NCI-H524 (cell line): ENCODE data around the gene SOBP.

ENCODE experiments used
- DNase-seq, 2 experiments: peaks; one replicate each; lab custom pipeline; 2025; lab: John Stamatoyannopoulos, UW

The SOBP gene

DNA sequence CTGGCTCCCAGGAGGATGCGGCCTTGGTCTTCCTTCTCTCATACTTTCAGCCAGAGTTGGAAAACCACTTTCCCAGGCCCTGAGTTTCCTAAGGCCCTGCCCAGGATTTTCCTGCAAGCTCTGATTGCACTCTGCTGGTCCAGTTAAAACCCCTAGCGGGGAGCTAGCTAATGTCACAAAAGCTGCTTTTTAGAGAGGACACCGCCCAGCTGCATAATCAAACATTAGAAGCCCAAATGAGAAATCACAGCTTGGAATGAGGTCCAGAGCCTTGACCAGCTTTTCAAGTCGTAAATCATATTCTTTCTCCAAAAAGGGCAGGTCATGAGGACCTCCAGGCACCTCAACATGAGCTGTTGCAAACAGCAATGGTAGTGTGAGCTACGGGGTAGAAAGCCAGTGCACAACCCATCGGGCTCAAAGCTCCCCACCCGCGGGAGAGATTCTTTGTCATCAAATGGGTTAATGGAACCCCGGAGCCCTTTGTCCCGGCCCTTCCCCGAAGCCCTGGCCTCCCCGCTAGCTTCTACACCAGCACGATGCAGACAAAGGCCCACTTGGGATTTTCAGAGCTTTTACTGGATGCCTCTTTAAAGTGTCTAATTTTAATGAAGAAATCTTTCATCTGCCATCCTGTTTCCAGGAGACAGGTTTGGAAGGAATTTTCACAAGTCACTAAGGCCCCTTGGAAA, 200.2 kb downstream of the SOBP start:
- DNase-seq, result no peak

- DNase-seq, result no peak
Measured at GRCh38 chr6:107690643-107691061, 200.7 kb downstream of the SOBP start.

- DNase-seq, result no peak
Measured at GRCh38 chr6:107691062-107691751, 201.3 kb downstream of the SOBP start.

GRCh38 chr6:107692351-107692750, 202.4 kb downstream of the SOBP start:
- no peak for DNase-seq

DNA sequence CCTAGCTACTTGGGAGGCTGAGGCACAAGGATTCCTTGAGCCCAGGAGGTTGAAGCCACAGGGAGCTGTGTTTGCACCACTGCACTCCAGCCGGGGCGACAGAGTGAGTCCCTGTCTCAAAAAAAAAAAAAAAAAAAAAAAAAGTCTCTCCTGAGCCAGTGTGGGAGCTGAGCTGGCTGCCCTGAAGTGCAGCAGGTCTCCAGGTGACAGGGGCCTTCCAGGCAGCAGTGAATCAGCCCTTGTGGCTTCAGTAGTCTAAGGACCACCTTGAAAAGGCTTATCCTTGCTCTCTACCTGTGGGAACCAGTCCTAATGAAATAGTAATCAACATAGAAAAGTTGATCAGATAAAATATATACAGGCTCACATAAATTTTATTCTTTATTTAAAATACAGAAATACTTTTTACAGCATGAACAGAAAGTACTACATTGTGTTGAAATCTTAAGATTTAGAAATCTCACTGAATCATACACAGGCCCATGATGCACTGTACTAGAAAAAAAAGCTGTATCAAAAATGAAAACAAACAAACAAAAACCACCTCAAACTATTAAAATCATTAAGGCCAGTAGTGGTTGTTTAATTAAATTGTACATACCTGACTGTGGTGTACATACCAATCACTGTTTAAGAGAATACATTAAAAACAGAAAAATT, 205.3 kb downstream of the SOBP start:
- DNase-seq, result no peak

DNA sequence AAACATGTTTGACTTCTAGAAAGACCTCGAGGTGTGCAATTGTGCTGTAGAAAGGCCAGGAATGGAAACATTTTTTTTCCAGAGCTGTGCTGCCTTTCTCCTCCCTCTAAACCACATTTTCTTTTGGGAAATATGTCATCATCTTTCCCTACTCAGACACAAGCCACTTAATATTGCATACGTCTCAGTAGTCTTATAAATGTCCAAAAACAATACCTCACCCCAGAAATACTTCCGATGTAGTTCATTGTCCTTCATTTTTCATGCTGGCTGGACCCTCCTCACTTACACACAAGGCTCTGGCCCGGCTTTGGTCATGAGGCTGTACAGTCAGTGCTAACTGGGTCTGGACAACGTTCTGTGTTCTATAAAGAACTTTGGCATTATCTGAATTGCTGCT, 207.8 kb downstream of the SOBP start:
- no peak for DNase-seq

DNA sequence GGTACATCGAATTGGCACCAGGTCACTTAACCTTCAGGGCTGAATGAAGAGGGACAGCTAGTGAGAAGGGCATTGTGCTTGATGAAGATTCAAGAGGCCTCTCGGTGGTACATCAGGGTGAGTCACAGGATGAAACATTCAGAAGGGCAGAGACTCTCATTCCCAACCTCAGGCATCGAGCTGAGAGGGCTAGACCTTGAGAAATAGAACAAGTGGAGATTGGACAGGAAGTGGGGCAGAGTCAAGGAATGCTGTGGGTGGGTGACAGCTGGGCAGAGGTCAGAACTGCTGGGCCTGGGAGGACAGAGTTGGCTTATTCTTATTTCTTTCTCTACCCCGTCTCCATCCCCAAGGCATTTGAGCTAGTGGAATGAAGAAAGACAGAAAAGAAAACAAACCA, 208.2 kb downstream of the SOBP start:
- DNase-seq, result no peak

DNA sequence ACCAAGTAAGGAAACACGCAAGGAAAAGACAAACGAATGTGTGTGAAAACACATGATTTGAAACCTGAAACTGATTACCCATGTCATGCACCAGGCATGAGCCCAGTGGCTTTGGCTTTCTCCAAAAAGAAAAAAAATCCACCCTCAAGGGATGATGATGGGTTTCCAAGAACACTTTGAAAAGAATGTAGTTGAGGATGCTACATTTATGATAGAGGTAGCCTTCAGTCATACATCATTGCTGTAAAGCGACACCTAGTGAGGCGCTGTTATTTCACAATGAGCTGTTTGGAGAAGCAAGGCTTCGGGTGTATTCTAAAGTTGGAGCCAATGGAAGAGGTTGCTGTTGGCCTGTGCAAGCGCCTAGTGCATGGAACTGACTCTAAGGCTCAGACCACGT, 209.3 kb downstream of the SOBP start:
- DNase-seq, result no peak

GRCh38 chr6:107699697-107700325, 209.9 kb downstream of the SOBP start:
- no peak for DNase-seq

DNA sequence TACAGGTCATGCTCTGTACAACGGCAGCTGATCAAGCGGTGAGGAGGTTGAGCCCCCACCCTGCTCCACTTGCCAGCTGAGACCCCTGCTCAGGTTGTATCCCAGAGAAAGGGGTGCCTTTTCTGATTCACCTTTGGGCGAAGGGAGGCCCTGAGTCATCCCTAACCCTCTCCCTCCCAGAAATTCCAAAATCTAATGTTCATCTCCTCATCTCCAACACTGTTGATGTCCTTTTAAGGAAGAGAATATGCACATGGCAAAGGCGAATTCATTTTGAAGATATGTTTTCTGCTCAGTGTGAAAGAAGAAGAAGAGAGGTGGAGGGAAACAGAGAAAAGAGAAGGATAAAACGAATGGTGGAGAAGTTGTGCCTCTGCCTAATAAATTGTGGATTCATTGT, 213.7 kb downstream of the SOBP start:
- DNase-seq, result no peak

GRCh38 chr6:107704347-107705013, 214.6 kb downstream of the SOBP start:
- DNase-seq, result peak in 1 of 2 experiments; percentile 16

DNA sequence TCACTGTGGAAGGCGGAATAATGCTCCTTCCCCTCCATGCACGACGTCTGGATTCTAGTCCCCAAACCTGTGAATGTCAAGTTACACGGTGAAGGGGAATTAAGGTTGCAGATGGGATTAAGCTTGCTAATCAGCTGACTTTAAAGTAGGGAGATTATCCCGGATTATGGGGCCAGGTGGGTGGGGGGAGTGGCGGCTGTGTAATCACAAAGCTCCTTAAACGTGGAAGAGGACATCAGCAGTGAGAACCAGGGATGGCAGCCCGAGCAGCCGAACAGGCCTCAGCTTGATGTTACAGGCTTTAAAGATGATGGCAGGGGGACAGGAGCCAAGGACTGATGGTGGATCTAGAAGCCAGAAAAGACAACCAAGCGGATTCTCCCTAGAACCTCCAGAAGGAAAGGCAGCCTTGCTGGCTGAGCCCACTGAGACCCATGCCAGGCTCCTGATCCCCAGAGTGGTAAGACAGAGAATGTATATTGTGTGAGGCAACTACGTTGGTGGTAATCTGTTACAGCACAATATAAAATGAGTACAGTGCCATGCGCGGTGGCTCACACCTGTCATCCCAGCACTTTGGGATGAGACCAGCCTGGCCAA, 216.7 kb downstream of the SOBP start:
- DNase-seq, result peak; percentile 89 to 96

GRCh38 chr6:107707346-107708275, 217.7 kb downstream of the SOBP start:
- DNase-seq, result peak in 1 of 2 experiments; percentile 9

GRCh38 chr6:107708435-107708834, 218.5 kb downstream of the SOBP start:
- DNase-seq, result no peak

GRCh38 chr6:107709341-107709740, 219.4 kb downstream of the SOBP start:
- no peak for DNase-seq
